ENCODE data around the gene GDF2.

GDF2 gene

DNA sequence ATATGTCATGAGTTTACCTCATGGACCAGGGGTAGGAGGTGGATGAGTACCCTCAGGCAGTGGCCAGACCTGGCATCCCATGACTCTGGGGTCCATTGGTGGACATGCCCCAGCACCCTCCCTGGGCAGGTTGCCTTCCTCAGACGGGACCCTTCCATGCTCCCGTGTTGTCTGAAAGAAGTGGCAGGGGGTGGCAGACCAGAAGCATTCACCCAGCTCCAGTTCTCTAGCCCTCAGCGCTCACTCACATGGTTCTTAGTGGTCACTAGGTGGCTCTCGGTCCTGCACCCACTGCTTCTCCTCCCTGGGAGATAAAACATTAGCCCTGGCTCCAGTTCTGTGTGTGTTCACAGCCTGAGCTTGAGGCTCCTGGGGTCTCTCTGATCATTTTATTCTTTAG, 31.9 kb downstream of the GDF2 start:
- no peaks in the 10 kb centered on the region for H3K9me3 ChIP-seq
- intact Hi-C loops (cut with DNase I; ENCODE audit: low total_unique reads): no loop called here
- H3K27me3 ChIP-seq: no peaks in the 10 kb centered on the region
- no peaks in the 10 kb centered on the region for H3K4me1 ChIP-seq
- TF ChIP-seq, protein P1, sequence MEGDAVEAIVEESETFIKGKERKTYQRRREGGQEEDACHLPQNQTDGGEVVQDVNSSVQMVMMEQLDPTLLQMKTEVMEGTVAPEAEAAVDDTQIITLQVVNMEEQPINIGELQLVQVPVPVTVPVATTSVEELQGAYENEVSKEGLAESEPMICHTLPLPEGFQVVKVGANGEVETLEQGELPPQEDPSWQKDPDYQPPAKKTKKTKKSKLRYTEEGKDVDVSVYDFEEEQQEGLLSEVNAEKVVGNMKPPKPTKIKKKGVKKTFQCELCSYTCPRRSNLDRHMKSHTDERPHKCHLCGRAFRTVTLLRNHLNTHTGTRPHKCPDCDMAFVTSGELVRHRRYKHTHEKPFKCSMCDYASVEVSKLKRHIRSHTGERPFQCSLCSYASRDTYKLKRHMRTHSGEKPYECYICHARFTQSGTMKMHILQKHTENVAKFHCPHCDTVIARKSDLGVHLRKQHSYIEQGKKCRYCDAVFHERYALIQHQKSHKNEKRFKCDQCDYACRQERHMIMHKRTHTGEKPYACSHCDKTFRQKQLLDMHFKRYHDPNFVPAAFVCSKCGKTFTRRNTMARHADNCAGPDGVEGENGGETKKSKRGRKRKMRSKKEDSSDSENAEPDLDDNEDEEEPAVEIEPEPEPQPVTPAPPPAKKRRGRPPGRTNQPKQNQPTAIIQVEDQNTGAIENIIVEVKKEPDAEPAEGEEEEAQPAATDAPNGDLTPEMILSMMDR (IDR thresholded peaks at IDR 0.05): no peak
- H3K27ac ChIP-seq: no peak overlapping the region
- no peaks in the 10 kb centered on the region for H3K36me3 ChIP-seq
- DNase-seq: peak in 1 of 2 donors; percentile 37
- no peak overlapping the region for H3K4me3 ChIP-seq

GRCh38 chr10:47354900-47355299, 32.6 kb downstream of the GDF2 start:
- Histone ChIP-seq H3K27me3 (no peaks in the 10 kb centered on the region), H3K36me3 (no peaks in the 10 kb centered on the region), H3K4me3 (no peak overlapping the region), H3K4me1 (no peaks in the 10 kb centered on the region), H3K27ac (no peak overlapping the region), H3K9me3 (no peaks in the 10 kb centered on the region)
- no peak for DNase-seq
- intact Hi-C loops (cut with DNase I; ENCODE audit: low total_unique reads): no loop called here
- TF ChIP-seq, protein P1 (IDR thresholded peaks at IDR 0.05): no peak

- Histone ChIP-seq H3K4me3 (no peak overlapping the region), H3K4me1 (peaks cover 0 to 5% (median 0%) of the 10 kb centered on the region in 4 donors), H3K36me3 (no peaks in the 10 kb centered on the region), H3K27me3 (no peaks in the 10 kb centered on the region), H3K27ac (no peak overlapping the region), H3K9me3 (no peaks in the 10 kb centered on the region)
- TF ChIP-seq, protein P1 (IDR thresholded peaks at IDR 0.05): no peak
- intact Hi-C loops (cut with DNase I; ENCODE audit: low total_unique reads): no loop called here
- no peak for DNase-seq
These were observed 34.5 kb downstream of the GDF2 start for GRCh38 chr10:47356708-47357107.

DNA sequence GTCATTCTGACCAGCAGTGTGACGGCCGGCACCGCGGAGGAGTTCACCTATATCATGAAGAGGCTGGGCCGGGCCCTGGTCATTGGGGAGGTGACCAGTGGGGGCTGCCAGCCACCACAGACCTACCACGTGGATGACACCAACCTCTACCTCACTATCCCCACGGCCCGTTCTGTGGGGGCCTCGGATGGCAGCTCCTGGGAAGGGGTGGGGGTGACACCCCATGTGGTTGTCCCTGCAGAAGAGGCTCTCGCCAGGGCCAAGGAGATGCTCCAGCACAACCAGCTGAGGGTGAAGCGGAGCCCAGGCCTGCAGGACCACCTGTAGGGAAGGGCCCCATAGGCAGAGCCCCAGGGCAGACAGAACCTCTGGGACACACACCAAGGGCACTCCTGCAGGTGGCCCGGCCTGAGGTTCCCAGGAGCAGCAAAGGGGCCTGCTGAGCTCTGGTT, 34.9 kb downstream of the GDF2 start:
- H3K9me3 ChIP-seq: no peaks in the 10 kb centered on the region
- no peak overlapping the region for H3K4me3 ChIP-seq
- intact Hi-C loops (cut with DNase I; ENCODE audit: low total_unique reads): no loop called here
- peaks cover 0 to 5% (median 0%) of the 10 kb centered on the region in 4 donors for H3K4me1 ChIP-seq
- H3K27ac ChIP-seq: no peak overlapping the region
- H3K36me3 ChIP-seq: no peaks in the 10 kb centered on the region
- peak in 1 of 2 donors; percentile 39 for DNase-seq
- H3K27me3 ChIP-seq: no peaks in the 10 kb centered on the region
- TF ChIP-seq, protein P1 (IDR thresholded peaks at IDR 0.05): no peak

- Histone ChIP-seq H3K27ac (no peak overlapping the region), H3K4me1 (peaks cover 0 to 5% (median 0%) of the 10 kb centered on the region in 4 donors), H3K27me3 (no peaks in the 10 kb centered on the region), H3K4me3 (no peak overlapping the region), H3K36me3 (no peaks in the 10 kb centered on the region), H3K9me3 (no peaks in the 10 kb centered on the region)
- TF ChIP-seq, protein P1 (IDR thresholded peaks at IDR 0.05): no peak
- DNase-seq: peak in 1 of 2 donors; percentile 27
- intact Hi-C loops (cut with DNase I; ENCODE audit: low total_unique reads): no loop called here
These were observed 35.7 kb downstream of the GDF2 start for GRCh38 chr10:47357911-47358310.

GRCh38 chr10:47358457-47358856, 36.2 kb downstream of the GDF2 start:
- Histone ChIP-seq H3K27ac (no peak overlapping the region), H3K36me3 (no peaks in the 10 kb centered on the region), H3K4me3 (no peak overlapping the region), H3K9me3 (no peaks in the 10 kb centered on the region), H3K27me3 (no peaks in the 10 kb centered on the region), H3K4me1 (peaks cover 0 to 5% (median 0%) of the 10 kb centered on the region in 4 donors)
- TF ChIP-seq, protein P1 (IDR thresholded peaks at IDR 0.05): no peak
- DNase-seq: peak in 1 of 2 donors; percentile 11
- intact Hi-C loops (cut with DNase I; ENCODE audit: low total_unique reads): no loop called here
